ENCODE measurements around the gene SLC7A14. TPM values are rescaled to one million over a fixed set of nuclear protein-coding genes. Genes with fewer than 3 reads are reported as not detected.
A peak's percentile ranks its signal among the peaks of the same experiment; 100 is the strongest.

Gene SLC7A14
- total and polyA plus RNA-seq, 4 donors, result not detected

DNA sequence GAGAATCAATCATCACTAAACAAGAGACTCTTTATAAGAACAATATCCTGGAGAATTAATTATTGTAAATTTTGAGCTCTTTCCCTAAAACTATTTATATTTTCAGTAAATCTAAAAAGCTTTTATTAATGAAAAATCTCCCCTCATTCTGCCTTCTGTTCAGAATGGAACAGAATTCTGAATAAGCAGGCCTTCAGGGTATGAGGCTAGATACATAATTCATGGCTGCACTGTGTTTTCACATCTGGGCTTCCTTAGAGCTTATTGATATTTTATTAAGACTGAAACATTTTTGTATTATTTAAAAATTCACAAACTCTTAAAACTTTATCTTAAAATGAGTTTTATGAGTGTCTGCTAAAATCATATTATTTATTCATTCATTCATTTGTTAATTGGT lies 142.4 kb downstream of the SLC7A14 start:
- H3K27ac ChIP-seq (ENCODE audit: low read depth in 1 of 2, low read length in 2 of 2), result no peak overlapping the region
- no peak for DNase-seq
- no peak for ATAC-seq (ENCODE audit: low FRiP score)
- intact Hi-C loops (cut with DNase I), result no loop called here
- H3K9me3 ChIP-seq (ENCODE audit: control insufficient read depth, low read length), result no peaks in the 10 kb centered on the region
- H3K36me3 ChIP-seq (ENCODE audit: control insufficient read depth in 1 of 2, insufficient read depth in 2 of 2, low read length in 1 of 2), result no peaks in the 10 kb centered on the region
- peaks cover 0 to 2% of the 10 kb centered on the region in 2 donors for H3K27me3 ChIP-seq (ENCODE audit: control insufficient read depth in 1 of 2, insufficient read depth in 2 of 2, low read length in 1 of 2)
- no peaks in the 10 kb centered on the region for H3K4me1 ChIP-seq (ENCODE audit: control insufficient read depth in 1 of 2, insufficient read depth in 2 of 2, low read length in 2 of 2)
- H3K4me3 ChIP-seq (ENCODE audit: low read length in 2 of 2), result no peak overlapping the region

DNA sequence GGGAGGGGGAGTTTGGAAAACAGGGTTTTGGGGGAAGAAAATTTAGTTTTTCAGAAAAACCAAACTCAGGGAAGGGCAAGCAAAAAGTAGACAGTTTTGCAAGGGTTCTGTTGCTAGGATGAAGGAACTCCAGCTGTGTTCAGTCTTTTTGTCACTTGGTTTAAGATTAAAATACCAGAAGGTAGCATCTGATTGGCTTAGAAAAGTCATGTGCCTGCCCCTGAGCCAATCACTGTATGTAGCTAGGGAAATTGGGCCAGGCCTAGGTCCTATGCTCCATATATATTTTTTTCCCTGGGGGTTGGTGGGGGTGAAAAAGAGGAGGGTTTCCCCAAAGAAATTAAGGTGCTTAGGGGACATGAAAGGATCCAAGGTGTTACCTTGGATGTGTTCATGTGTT lies 142.9 kb downstream of the SLC7A14 start:
- no peak for DNase-seq
- Histone ChIP-seq H3K36me3 (ENCODE audit: control insufficient read depth in 1 of 2, insufficient read depth in 2 of 2, low read length in 1 of 2) (no peaks in the 10 kb centered on the region), H3K9me3 (ENCODE audit: control insufficient read depth, low read length) (no peaks in the 10 kb centered on the region), H3K27me3 (ENCODE audit: control insufficient read depth in 1 of 2, insufficient read depth in 2 of 2, low read length in 1 of 2) (peaks cover 0 to 2% of the 10 kb centered on the region in 2 donors), H3K4me1 (ENCODE audit: control insufficient read depth in 1 of 2, insufficient read depth in 2 of 2, low read length in 2 of 2) (no peaks in the 10 kb centered on the region), H3K4me3 (ENCODE audit: low read length in 2 of 2) (no peak overlapping the region), H3K27ac (ENCODE audit: low read depth in 1 of 2, low read length in 2 of 2) (no peak overlapping the region)
- intact Hi-C loops (cut with DNase I), result no loop called here
- ATAC-seq (ENCODE audit: low FRiP score), result no peak

DNA sequence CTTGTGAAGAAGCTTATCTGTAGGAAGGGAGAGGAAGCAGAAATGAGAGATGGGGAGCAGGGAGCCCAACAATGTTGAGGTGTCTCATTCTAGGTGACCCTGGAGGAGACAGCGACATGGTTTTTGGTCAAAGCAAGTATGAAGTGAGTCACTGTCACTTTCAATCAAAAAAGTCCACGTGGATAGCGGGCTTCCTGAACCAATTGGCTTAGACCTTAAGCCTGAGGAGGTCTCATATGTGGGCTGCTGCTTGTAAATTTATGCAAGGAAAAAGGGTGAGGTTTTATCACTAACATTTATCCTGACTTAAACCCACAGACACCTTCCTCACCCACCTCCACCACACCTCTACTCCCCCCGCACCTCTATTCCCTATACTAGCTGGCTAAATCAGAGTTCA lies 144.5 kb downstream of the SLC7A14 start:
- no peaks in the 10 kb centered on the region for H3K4me1 ChIP-seq (ENCODE audit: control insufficient read depth in 1 of 2, insufficient read depth in 2 of 2, low read length in 2 of 2)
- no peaks in the 10 kb centered on the region for H3K9me3 ChIP-seq (ENCODE audit: control insufficient read depth, low read length)
- no peak for ATAC-seq (ENCODE audit: low FRiP score)
- no peak overlapping the region for H3K27ac ChIP-seq (ENCODE audit: low read depth in 1 of 2, low read length in 2 of 2)
- no peak for DNase-seq
- intact Hi-C loops (cut with DNase I), result no loop called here
- no peaks in the 10 kb centered on the region for H3K36me3 ChIP-seq (ENCODE audit: control insufficient read depth in 1 of 2, insufficient read depth in 2 of 2, low read length in 1 of 2)
- no peak overlapping the region for H3K4me3 ChIP-seq (ENCODE audit: low read length in 2 of 2)
- 92 to 95% methylated on average over 4 of the region's 4 CpGs for WGBS, 2 donors
- H3K27me3 ChIP-seq (ENCODE audit: control insufficient read depth in 1 of 2, insufficient read depth in 2 of 2, low read length in 1 of 2), result peaks cover 0 to 2% of the 10 kb centered on the region in 2 donors

DNA sequence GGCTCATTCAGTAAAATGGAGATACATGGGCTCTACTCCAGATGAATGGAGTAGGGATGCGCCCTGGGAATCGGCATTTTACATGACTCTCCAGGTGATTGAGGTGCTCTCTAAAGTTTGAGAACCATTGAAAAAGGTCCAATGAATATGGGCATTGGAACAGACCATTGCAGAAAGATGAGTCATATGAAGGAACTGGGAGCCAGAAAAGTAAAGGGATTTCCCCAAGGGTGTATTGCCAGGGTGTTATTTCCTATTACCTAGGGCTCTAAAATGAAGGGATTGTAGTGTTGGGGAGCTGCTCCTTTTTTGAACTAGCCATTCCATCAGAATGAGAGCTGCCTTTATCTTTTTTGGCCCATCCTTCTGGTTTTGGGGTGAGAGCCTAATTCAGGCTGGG lies 145.5 kb downstream of the SLC7A14 start:
- no peaks in the 10 kb centered on the region for H3K4me1 ChIP-seq (ENCODE audit: control insufficient read depth in 1 of 2, insufficient read depth in 2 of 2, low read length in 2 of 2)
- H3K36me3 ChIP-seq (ENCODE audit: control insufficient read depth in 1 of 2, insufficient read depth in 2 of 2, low read length in 1 of 2), result no peaks in the 10 kb centered on the region
- no peaks in the 10 kb centered on the region for H3K9me3 ChIP-seq (ENCODE audit: control insufficient read depth, low read length)
- DNase-seq (no peak), ATAC-seq (ENCODE audit: low FRiP score) (no peak)
- peaks cover 0 to 2% of the 10 kb centered on the region in 2 donors for H3K27me3 ChIP-seq (ENCODE audit: control insufficient read depth in 1 of 2, insufficient read depth in 2 of 2, low read length in 1 of 2)
- H3K27ac ChIP-seq (ENCODE audit: low read depth in 1 of 2, low read length in 2 of 2), result no peak overlapping the region
- intact Hi-C loops (cut with DNase I), result no loop called here
- no peak overlapping the region for H3K4me3 ChIP-seq (ENCODE audit: low read length in 2 of 2)
- WGBS, 2 donors, result 95% methylated on average over 2 of the region's 2 CpGs

DNA sequence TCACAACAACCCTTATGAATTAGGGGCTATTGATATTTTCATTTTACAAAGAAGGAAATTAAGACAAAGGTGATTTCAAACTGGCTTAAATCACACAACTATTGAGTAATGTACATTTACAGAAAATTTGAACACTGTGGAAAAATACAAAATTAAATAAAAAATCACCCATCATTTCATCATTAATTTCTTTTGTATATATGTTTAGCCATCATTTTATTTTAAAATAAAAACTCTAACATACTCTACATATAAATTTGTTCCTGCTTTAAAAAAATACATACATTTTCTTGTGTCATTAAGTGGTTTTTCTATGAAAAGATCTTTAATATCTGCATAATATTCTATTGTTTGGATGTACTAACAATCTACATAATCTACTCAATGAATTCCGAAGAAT lies 147.0 kb downstream of the SLC7A14 start:
- Histone ChIP-seq H3K27ac (ENCODE audit: low read depth in 1 of 2, low read length in 2 of 2) (no peak overlapping the region), H3K9me3 (ENCODE audit: control insufficient read depth, low read length) (no peaks in the 10 kb centered on the region), H3K4me1 (ENCODE audit: control insufficient read depth in 1 of 2, insufficient read depth in 2 of 2, low read length in 2 of 2) (no peaks in the 10 kb centered on the region), H3K36me3 (ENCODE audit: control insufficient read depth in 1 of 2, insufficient read depth in 2 of 2, low read length in 1 of 2) (no peaks in the 10 kb centered on the region), H3K4me3 (ENCODE audit: low read length in 2 of 2) (no peak overlapping the region), H3K27me3 (ENCODE audit: control insufficient read depth in 1 of 2, insufficient read depth in 2 of 2, low read length in 1 of 2) (peaks cover 0 to 2% of the 10 kb centered on the region in 2 donors)
- intact Hi-C loops (cut with DNase I), result no loop called here
- DNase-seq (no peak), ATAC-seq (ENCODE audit: low FRiP score) (no peak)
- WGBS, 2 donors, result 95 to 98% methylated on average over 1 of the region's 1 CpG

DNA sequence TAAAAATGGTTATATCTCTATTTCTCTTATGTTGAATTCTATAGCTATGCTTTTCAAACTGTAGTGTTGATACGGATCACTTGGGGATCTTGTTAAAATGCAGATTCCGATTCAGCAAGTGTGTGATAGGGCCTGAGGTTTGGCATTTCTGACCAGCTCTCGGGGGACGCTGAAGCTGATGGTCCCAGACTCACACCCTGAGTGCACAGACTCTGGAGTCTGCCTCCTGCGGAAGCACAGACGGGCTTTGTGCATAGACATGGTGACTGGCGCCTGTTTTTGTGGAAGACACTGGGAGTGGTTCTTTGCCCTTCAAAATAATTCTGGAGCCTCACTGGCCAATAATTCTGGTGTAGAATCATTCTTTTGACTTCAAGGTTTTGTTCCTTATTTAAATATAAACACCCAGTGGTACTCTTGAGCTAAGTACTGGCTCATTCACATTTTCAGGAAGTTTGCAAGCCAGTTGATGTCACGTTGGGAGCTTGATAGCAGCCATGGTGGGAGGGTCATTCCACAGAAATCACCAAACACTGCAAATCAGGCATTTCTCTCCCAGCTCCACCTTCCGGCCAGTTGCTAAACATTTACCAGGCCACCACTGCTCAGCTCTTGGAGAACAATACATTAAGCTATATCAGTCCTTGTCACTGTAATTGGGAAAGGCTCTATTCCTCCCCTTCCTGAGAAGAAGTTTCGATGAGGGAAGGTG lies 148.0 kb downstream of the SLC7A14 start:
- no peak overlapping the region for H3K27ac ChIP-seq (ENCODE audit: low read depth in 1 of 2, low read length in 2 of 2)
- 76 to 78% methylated on average over 10 of the region's 10 CpGs for WGBS, 2 donors
- no peaks in the 10 kb centered on the region for H3K27me3 ChIP-seq (ENCODE audit: control insufficient read depth in 1 of 2, insufficient read depth in 2 of 2, low read length in 1 of 2)
- intact Hi-C loops (cut with DNase I), result no loop called here
- H3K4me3 ChIP-seq (ENCODE audit: low read length in 2 of 2), result no peak overlapping the region
- no peak for ATAC-seq (ENCODE audit: low FRiP score)
- no peaks in the 10 kb centered on the region for H3K4me1 ChIP-seq (ENCODE audit: control insufficient read depth in 1 of 2, insufficient read depth in 2 of 2, low read length in 2 of 2)
- no peaks in the 10 kb centered on the region for H3K9me3 ChIP-seq (ENCODE audit: control insufficient read depth, low read length)
- DNase-seq, result no peak
- H3K36me3 ChIP-seq (ENCODE audit: control insufficient read depth in 1 of 2, insufficient read depth in 2 of 2, low read length in 1 of 2), result no peaks in the 10 kb centered on the region

DNA sequence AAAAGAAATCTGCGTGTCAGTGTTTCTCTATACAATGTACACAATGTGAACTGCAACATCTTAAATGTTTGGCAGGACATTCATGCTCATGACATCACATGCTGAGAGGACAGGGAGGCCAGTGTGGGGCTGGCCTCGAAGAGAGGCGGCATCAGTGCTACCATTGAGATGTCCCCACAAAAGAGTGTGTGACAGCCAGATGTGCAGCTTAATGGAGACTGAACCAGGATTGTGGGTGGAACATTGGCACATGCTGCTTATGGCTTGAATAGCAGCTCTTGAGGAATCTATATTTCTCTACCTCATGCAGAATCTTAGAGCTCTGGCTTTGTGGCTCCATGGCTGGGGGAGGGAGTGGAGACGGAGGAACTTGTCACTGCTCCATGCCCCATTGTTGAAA lies 148.7 kb downstream of the SLC7A14 start:
- no peaks in the 10 kb centered on the region for H3K9me3 ChIP-seq (ENCODE audit: control insufficient read depth, low read length)
- no peak overlapping the region for H3K27ac ChIP-seq (ENCODE audit: low read depth in 1 of 2, low read length in 2 of 2)
- H3K4me1 ChIP-seq (ENCODE audit: control insufficient read depth in 1 of 2, insufficient read depth in 2 of 2, low read length in 2 of 2), result no peaks in the 10 kb centered on the region
- H3K36me3 ChIP-seq (ENCODE audit: control insufficient read depth in 1 of 2, insufficient read depth in 2 of 2, low read length in 1 of 2), result no peaks in the 10 kb centered on the region
- 85 to 87% methylated on average over 4 of the region's 4 CpGs for WGBS, 2 donors
- no peaks in the 10 kb centered on the region for H3K27me3 ChIP-seq (ENCODE audit: control insufficient read depth in 1 of 2, insufficient read depth in 2 of 2, low read length in 1 of 2)
- no peak overlapping the region for H3K4me3 ChIP-seq (ENCODE audit: low read length in 2 of 2)
- DNase-seq (no peak), ATAC-seq (ENCODE audit: low FRiP score) (no peak)
- intact Hi-C loops (cut with DNase I), result no loop called here

DNA sequence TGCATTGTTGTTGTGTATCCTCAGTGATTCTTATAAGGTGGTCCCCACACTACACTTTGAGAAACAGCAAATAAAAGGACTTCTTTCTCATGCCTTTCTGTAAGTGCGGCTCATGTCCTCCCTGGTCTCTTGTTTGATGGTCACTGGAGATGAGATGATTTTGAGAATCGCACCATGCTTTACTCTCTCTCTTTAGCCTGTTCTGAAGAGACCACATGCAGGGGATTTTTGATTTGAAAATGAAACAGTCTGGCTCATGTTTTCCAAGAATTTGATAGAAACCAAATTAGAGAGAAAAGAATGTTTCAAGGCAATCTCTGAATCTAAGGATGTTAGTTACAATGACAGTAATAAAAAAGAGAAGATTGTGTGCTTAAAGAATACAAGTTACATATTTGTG lies 149.2 kb downstream of the SLC7A14 start:
- H3K27ac ChIP-seq (ENCODE audit: low read depth in 1 of 2, low read length in 2 of 2), result no peak overlapping the region
- no peaks in the 10 kb centered on the region for H3K27me3 ChIP-seq (ENCODE audit: control insufficient read depth in 1 of 2, insufficient read depth in 2 of 2, low read length in 1 of 2)
- WGBS, 2 donors, result 94 to 97% methylated on average over 2 of the region's 2 CpGs
- DNase-seq, result no peak
- no peak overlapping the region for H3K4me3 ChIP-seq (ENCODE audit: low read length in 2 of 2)
- no peaks in the 10 kb centered on the region for H3K4me1 ChIP-seq (ENCODE audit: control insufficient read depth in 1 of 2, insufficient read depth in 2 of 2, low read length in 2 of 2)
- intact Hi-C loops (cut with DNase I), result no loop called here
- no peaks in the 10 kb centered on the region for H3K36me3 ChIP-seq (ENCODE audit: control insufficient read depth in 1 of 2, insufficient read depth in 2 of 2, low read length in 1 of 2)
- H3K9me3 ChIP-seq (ENCODE audit: control insufficient read depth, low read length), result no peaks in the 10 kb centered on the region
- ATAC-seq (ENCODE audit: low FRiP score), result no peak

DNA sequence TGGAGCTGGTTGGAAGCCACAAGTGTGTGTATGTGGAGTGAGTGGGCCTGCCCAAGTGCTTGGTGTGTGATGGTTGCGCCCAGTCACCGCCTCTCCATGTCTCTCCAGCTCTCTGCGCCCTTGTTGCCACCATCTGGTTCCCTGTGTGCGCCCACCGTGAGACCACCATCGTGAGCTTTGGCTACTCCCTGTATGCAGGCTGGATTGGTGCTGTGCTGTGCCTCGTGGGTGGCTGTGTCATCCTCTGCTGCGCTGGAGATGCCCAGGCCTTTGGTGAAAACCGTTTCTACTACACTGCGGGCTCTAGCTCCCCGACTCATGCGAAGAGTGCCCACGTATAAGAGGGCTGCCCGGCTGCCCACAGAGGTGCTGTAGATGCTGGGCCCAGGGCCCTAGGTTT lies 153.5 kb downstream of the SLC7A14 start:
- Histone ChIP-seq H3K36me3 (ENCODE audit: control insufficient read depth in 1 of 2, insufficient read depth in 2 of 2, low read length in 1 of 2) (no peaks in the 10 kb centered on the region), H3K9me3 (ENCODE audit: control insufficient read depth, low read length) (no peaks in the 10 kb centered on the region), H3K4me3 (ENCODE audit: low read length in 2 of 2) (no peak overlapping the region), H3K4me1 (ENCODE audit: control insufficient read depth in 1 of 2, insufficient read depth in 2 of 2, low read length in 2 of 2) (no peaks in the 10 kb centered on the region), H3K27ac (ENCODE audit: low read depth in 1 of 2, low read length in 2 of 2) (no peak overlapping the region), H3K27me3 (ENCODE audit: control insufficient read depth in 1 of 2, insufficient read depth in 2 of 2, low read length in 1 of 2) (no peaks in the 10 kb centered on the region)
- intact Hi-C loops (cut with DNase I), result no loop called here
- no peak for DNase-seq
- WGBS, 2 donors, result 97% methylated on average over 14 of the region's 14 CpGs
- peak; percentile 50 for ATAC-seq (ENCODE audit: low FRiP score)
